Measurements from ENCODE around the gene CCL20.

CCL20 gene

DNA sequence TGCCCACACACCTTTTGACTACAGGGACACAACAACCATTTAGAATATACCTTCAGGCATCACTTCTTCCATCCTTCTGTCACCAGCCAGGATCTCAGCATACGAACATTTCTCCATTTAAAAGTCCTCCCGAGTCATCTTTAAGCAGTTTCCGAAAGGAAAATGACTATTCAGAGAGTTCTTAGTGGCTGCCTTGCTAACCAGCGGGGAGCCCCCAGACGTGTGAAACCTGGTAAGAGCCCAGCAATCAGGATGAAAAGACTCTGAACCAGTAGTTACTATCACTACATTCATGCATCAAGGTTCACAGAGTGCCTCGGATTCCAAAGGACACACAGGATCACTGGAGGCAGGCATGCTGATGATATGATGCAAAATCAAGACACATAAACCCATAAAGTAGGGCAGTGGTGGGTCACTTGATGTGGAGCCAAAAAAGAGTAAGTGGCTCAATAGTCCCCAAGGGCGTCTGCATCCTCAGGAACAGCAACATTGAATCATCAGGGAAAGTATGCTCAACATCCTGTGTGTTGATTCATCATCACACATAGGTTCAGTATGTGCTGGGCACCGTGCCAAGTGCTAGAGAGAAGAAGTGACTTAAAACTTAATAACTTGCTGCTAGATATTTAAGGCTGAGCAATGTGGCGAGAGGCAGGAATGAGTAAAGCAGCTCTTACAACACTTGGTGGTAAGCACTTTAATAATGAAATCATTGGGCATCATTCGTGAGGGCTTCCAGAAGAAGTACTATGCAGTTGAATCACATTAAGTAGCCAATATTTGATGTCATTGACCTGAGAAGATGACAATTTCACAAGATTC is 4.4 kb downstream of the CCL20 start:
- ATAC-seq: peak; percentile 90
- TF ChIP-seq ZC3H10 (CRISPR knock-in tag; IDR thresholded peaks at IDR 0.05) (peak; percentile 57; the same call in 1 of the 2 replicates), ISL1 (CRISPR knock-in tag; IDR thresholded peaks at IDR 0.05) (peak; percentile 76), ZNF565 (CRISPR knock-in tag; conservative IDR thresholded peaks at IDR 0.05; ENCODE audit: low read depth) (no peak)
- TF ChIP-seq, protein P1, sequence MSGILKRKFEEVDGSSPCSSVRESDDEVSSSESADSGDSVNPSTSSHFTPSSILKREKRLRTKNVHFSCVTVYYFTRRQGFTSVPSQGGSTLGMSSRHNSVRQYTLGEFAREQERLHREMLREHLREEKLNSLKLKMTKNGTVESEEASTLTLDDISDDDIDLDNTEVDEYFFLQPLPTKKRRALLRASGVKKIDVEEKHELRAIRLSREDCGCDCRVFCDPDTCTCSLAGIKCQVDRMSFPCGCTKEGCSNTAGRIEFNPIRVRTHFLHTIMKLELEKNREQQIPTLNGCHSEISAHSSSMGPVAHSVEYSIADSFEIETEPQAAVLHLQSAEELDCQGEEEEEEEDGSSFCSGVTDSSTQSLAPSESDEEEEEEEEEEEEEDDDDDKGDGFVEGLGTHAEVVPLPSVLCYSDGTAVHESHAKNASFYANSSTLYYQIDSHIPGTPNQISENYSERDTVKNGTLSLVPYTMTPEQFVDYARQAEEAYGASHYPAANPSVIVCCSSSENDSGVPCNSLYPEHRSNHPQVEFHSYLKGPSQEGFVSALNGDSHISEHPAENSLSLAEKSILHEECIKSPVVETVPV (CRISPR knock-in tag; IDR thresholded peaks at IDR 0.05): no peak

- TF ChIP-seq ZNF565 (CRISPR knock-in tag; conservative IDR thresholded peaks at IDR 0.05; ENCODE audit: low read depth) (no peak), CSDC2 (CRISPR knock-in tag; IDR thresholded peaks at IDR 0.05) (no peak), ISL1 (CRISPR knock-in tag; IDR thresholded peaks at IDR 0.05) (0 out of 2 replicates have a peak, but pooled peaks have one; percentile 3), GLIS3 (CRISPR knock-in tag; IDR thresholded peaks at IDR 0.05) (no peak), ARNTL (CRISPR knock-in tag; IDR thresholded peaks at IDR 0.05; ENCODE audit: borderline replicate concordance, low read depth) (no peak)
- TF ChIP-seq, protein P1 (CRISPR knock-in tag; IDR thresholded peaks at IDR 0.05): no peak
- ATAC-seq: peak; percentile 59
These were observed 5.2 kb downstream of the CCL20 start for GRCh38 chr2:227818675-227819397.

GRCh38 chr2:227819398-227819697 is 5.7 kb downstream of the CCL20 start:
- TF ChIP-seq ZNF70 (CRISPR knock-in tag; IDR thresholded peaks at IDR 0.05) (no peak), ARNTL (CRISPR knock-in tag; IDR thresholded peaks at IDR 0.05; ENCODE audit: borderline replicate concordance, low read depth) (no peak), ISL1 (CRISPR knock-in tag; IDR thresholded peaks at IDR 0.05) (no peak), RARB (CRISPR knock-in tag; IDR thresholded peaks at IDR 0.05) (no peak)

GRCh38 chr2:227821043-227821942 is 7.7 kb downstream of the CCL20 start:
- no peak for TF ChIP-seq RARB (CRISPR knock-in tag; IDR thresholded peaks at IDR 0.05)
- no peak for TF ChIP-seq ARNTL (CRISPR knock-in tag; IDR thresholded peaks at IDR 0.05; ENCODE audit: borderline replicate concordance, low read depth)
- TF ChIP-seq POU6F1 (CRISPR knock-in tag; IDR thresholded peaks at IDR 0.05; ENCODE audit: borderline replicate concordance, low read depth): no peak
- no peak for ATAC-seq

More at GRCh38 chr2:227819398-227819697, 5.7 kb downstream of the CCL20 start:
- no peak for ATAC-seq

DNA sequence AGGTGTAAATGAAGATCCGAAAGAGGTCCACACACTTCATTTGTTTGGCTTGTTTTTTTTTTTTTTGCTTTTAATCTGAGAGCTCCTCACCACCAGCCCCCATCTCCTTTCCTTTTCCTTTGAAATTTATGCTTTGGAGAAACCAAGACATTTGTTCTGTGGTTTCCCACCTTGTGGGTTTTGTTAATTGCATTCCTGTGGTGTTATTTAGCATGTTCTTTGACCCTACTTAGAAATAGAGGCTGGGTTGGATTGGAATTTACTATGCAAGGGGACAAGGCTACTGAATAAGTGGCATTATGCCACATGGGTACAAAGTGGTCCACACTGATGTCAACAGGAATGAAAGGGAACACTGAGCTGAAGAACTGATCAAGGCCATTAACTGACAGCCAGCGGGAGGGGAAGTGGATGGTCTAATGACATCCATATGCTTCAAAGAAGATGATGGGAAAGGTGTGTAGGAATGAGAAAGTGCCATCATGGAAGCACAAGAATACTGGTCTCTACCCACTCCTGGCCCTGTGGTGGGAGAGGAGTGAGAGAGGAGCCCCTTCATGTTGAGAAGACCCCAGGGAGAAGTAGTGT is 8.9 kb downstream of the CCL20 start:
- TF ChIP-seq ESRRG (CRISPR knock-in tag; IDR thresholded peaks at IDR 0.05) (no peak), ZNF8 (CRISPR knock-in tag; IDR thresholded peaks at IDR 0.05) (no peak)
- ATAC-seq: no peak

DNA sequence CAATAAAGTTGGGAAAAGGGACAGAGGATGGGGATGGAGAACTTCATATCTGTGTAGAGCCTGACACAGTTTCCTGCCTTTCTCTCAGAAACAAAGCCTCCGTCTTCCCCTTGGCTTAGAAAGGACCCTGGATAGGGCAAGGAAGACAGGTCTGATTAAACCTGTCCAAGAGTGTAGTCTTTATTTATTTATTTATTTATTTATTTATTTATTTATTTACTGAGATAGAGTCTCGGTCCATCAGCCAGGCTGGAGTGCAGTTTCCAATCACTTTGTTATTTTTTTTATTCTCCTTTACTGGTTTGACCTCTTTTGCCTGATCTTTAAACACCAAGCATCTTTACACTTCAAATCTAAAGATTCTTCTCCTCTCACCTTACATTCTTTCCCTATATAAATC is 10.3 kb downstream of the CCL20 start:
- no peak for ATAC-seq
- TF ChIP-seq GLIS3 (CRISPR knock-in tag; IDR thresholded peaks at IDR 0.05) (no peak), ZFP3 (CRISPR knock-in tag; IDR thresholded peaks at IDR 0.05) (no peak), SNAI2 (CRISPR knock-in tag; IDR thresholded peaks at IDR 0.05) (no peak), RARB (CRISPR knock-in tag; IDR thresholded peaks at IDR 0.05) (no peak), TCF4 (CRISPR knock-in tag; IDR thresholded peaks at IDR 0.05; ENCODE audit: borderline replicate concordance) (no peak), ARNTL (CRISPR knock-in tag; IDR thresholded peaks at IDR 0.05; ENCODE audit: borderline replicate concordance, low read depth) (no peak), ZNF565 (CRISPR knock-in tag; conservative IDR thresholded peaks at IDR 0.05; ENCODE audit: low read depth) (no peak), ESRRG (CRISPR knock-in tag; IDR thresholded peaks at IDR 0.05) (no peak), ISL1 (CRISPR knock-in tag; IDR thresholded peaks at IDR 0.05) (no peak), ZFP30 (CRISPR knock-in tag; IDR thresholded peaks at IDR 0.05) (no peak), CREB5 (CRISPR knock-in tag; IDR thresholded peaks at IDR 0.05; ENCODE audit: low read depth) (no peak), POU6F1 (CRISPR knock-in tag; IDR thresholded peaks at IDR 0.05; ENCODE audit: borderline replicate concordance, low read depth) (no peak)
- TF ChIP-seq, protein P2, sequence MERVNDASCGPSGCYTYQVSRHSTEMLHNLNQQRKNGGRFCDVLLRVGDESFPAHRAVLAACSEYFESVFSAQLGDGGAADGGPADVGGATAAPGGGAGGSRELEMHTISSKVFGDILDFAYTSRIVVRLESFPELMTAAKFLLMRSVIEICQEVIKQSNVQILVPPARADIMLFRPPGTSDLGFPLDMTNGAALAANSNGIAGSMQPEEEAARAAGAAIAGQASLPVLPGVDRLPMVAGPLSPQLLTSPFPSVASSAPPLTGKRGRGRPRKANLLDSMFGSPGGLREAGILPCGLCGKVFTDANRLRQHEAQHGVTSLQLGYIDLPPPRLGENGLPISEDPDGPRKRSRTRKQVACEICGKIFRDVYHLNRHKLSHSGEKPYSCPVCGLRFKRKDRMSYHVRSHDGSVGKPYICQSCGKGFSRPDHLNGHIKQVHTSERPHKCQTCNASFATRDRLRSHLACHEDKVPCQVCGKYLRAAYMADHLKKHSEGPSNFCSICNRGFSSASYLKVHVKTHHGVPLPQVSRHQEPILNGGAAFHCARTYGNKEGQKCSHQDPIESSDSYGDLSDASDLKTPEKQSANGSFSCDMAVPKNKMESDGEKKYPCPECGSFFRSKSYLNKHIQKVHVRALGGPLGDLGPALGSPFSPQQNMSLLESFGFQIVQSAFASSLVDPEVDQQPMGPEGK (CRISPR knock-in tag; IDR thresholded peaks at IDR 0.05; ENCODE audit: borderline replicate concordance): no peak

Data from SK-N-SH treated with all-trans-retinoic acid at 6 μM for 48 hours (cell line).